HEK293T (cell line): ENCODE data around the gene ATP2B2.

Source experiments
- ARNT ChIP-seq: fragments of 450-650 bp; IDR thresholded peaks from 2 replicates; pipeline ENCODE4 v1.6.1; 2017; ENCODE audit warnings: mild to moderate bottlenecking
- ELF4 ChIP-seq: fragments of 450-650 bp; IDR thresholded peaks from 2 replicates; pipeline ENCODE4 v1.6.1; 2017; ENCODE audit warnings: antibody characterized with exemption
- FOXM1 ChIP-seq: fragments of 450-650 bp; IDR thresholded peaks from 2 replicates; pipeline ENCODE4 v1.6.1; 2017; ENCODE audit warnings: mild to moderate bottlenecking, borderline replicate concordance
- HDGF ChIP-seq: fragments of 450-650 bp; IDR thresholded peaks from 2 replicates; pipeline ENCODE4 v1.6.1; 2017; ENCODE audit warnings: antibody characterized with exemption, borderline replicate concordance

DNA sequence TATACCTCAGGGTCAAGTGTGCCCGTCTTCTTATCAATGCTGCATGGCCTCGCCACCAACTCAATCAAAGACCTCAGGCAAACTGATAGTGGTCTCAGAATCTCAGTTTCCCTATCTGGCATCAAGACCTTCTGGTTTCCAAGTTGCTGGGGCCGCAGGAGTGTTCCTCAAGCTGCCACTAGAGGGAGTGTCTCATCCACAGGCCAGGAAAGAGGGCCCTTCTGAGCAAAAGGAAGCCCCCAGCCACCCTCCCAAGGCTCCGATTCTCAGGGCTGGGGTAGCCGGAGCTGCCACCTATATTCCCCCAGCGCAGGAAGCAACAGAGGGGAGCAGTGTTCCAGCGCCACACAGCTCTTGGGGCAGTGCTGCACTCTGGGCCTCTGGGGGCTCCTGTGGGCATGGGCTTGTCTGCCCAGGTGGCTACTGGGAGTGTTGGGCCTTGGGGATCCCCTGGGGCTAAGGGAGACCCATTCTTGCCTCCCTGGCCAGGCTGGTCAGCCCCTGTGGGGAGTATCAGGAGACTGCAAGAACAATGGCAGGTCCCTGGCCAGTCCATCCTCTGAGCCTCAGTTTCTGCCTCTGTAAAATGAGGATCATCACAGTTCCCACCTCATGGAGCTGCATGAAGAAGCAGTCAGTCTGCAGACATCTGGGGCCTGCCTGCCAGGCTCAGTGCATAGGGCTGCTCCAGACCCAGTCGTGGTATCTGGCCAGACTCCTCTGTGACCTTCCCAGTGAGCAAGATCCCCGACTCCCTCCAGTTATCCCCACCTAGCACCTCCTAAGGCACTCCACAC lies 161.0 kb downstream of the ATP2B2 start:
- TF ChIP-seq ELF4 (no peak), FOXM1 (no peak), HDGF (no peak), ARNT (no peak)
